Gastroesophageal sphincter (tissue), 3 donors: Measurements from ENCODE around the gene FANCG.

ENCODE experiments used
- CTCF ChIP-seq, 4 experiments: fragments of 200-600 bp in 2 of 4; fragments of 450-650 bp in 2 of 4; sonication (generic) in 1 of 4; IDR thresholded peaks; one replicate each; pipeline ENCODE4 v1.5.1; 2017 to 2019; ENCODE audit warnings: antibody characterized with exemption in 4 of 4, mild to moderate bottlenecking in 2 of 4, moderate library complexity in 2 of 4
- EP300 ChIP-seq: sonication (generic); formaldehyde crosslinking; IDR thresholded peaks from one replicate; pipeline ENCODE4 v1.6.1; 2017; ENCODE audit warnings: antibody characterized with exemption, mild to moderate bottlenecking
- POLR2A ChIP-seq, 2 donors: fragments of 450-650 bp; IDR thresholded peaks; one replicate each; pipeline ENCODE4 v1.6.1; 2017; ENCODE audit warnings: antibody characterized with exemption in 2 of 2, mild to moderate bottlenecking in 2 of 2, moderate library complexity in 1 of 2

DNA sequence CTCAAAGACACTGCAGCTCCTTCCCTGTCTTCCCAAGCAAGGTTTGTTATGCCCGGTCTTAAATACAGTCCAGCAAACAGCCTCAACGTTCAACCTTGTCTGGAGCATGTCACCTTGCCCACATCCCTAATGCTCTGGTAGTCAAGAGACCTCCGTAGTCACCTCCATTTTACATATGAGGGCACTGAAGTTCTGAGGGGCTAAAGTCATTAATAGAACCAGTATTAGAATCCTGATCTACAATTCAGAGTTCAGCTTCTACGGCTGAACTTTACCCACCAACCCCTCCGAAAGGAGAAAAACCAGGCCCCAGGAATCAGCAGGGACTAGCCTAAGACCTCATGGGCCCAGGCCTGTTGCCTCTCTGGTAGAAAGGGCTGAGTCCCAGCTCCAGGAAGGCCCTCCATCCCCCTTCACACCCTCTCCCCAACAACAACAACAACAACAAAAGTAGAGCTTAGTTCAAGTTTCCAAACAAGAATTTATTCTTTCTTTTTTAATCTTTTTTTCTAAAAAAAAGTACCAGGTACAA is 24.0 kb upstream of the FANCG start:
- no peak for TF ChIP-seq POLR2A (IDR thresholded peaks at IDR 0.05)
- no peak for TF ChIP-seq CTCF (IDR thresholded peaks at IDR 0.05)
- TF ChIP-seq EP300: no peak
